ENCODE results near the gene CYP2B6. TPM values are rescaled to one million over a fixed set of nuclear protein-coding genes. Genes with fewer than 3 reads are reported as not detected.
"Not testable (repeated sequence)": the region's sequence is repeated elsewhere in the genome, so short reads cannot be mapped to it uniquely, and the experiment has no call there.

CYP2B6 gene
- total RNA-seq, 1 donor from 2014 or later, result 0.46 TPM

GRCh38 chr19:41027273-41027967 lies 36.3 kb downstream of the CYP2B6 start:
- DNase-seq (ENCODE audit: low read depth), result no peak
- no peak overlapping the region for H3K4me3 ChIP-seq (ENCODE audit: low read depth, low read length)
- TF ChIP-seq CTCF (conservative IDR thresholded peaks at IDR 0.05; ENCODE audit: low read depth, low read length), result no peak

DNA sequence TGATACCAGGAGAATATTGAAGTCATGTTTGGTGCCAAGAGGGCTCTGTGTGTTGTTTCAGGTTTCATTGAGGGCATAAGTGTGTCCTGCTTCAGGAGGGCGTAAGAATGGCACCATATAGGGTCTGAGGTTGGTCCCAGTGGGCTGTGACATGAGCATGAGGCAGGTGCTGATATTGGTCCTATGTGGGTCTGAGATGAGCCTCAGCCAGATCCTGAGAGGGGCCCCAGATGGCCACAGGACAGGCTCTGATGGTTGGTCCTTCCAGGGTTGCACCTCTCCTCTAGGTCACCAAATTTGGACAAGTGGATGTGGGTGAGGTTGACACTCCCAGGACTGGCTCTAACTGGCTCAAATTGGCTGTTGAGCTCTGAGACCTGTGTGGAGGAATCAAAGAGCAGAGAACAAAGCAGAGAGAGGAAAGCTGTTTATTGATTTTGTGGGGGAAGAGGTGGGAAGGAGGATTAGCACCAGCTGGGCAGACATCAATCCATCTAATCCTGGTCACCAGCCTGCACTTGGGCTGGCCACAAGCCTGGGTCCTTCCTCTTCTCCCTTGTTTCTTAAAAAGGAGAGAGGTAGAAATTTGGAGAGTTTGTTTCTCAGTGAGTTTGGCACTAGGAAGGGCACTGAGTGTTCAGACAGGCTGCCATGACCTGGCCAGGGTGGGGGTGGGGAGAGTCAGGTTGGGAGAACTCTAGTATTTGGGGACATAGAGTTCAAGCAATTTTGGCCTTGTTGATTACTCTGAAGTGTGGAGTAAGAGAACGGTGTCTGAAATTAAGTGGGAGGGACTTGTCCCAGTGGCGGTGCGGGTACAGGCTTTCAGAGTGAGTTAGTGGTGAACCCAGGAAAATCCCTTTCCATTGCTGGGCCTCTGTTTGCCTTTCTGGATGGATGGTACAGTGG lies 38.7 kb downstream of the CYP2B6 start:
- no peak for DNase-seq (ENCODE audit: low read depth)
- no peak for TF ChIP-seq CTCF (conservative IDR thresholded peaks at IDR 0.05; ENCODE audit: low read depth, low read length)

DNA sequence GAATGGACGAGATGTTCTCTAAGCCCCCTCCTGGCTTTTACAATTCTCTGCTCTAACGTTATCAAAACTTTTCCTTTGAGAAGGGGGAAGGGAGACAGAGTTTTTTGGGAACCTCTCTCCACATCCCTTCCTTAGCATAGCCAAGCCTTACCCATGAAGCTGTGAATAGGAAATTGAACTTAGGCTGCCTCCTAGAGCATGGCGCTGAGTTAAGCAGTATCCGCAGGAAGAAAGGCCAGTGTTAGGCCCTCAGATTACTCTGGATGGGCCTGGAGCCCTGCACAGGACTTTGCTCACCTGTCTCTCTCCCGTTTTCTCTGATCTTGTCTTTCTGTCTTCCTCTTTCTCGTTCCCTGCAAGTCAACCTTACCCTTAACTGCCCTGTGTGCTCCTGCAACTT lies 39.6 kb downstream of the CYP2B6 start:
- H3K4me3 ChIP-seq (ENCODE audit: low read depth, low read length), result no peak overlapping the region
- DNase-seq (ENCODE audit: low read depth), result no peak
- TF ChIP-seq CTCF (conservative IDR thresholded peaks at IDR 0.05; ENCODE audit: low read depth, low read length), result peak; percentile 31

More for the DNA sequence above, 38.7 kb downstream of the CYP2B6 start:
- no peak overlapping the region for H3K4me3 ChIP-seq (ENCODE audit: low read depth, low read length)

DNA sequence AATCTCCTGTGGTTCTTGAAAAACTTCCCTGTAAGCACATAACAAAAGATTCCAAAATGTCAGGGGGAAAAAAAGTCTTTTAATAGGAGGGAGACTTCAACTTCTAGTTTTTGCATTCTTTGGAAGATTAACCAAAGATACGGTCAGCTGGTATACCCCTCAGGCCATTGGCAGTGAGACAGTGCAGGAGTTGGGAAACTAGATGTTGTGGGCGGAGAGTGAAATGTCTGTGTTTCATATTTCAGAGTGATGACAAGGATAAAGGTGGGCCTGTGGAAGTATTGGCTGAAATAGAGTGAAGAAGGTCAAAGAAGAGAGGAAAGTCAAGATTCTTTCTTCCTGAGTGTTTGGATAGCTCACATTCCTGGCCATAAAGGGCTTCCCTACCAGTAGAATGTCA lies 40.8 kb downstream of the CYP2B6 start:
- DNase-seq (ENCODE audit: low read depth), result no peak

DNA sequence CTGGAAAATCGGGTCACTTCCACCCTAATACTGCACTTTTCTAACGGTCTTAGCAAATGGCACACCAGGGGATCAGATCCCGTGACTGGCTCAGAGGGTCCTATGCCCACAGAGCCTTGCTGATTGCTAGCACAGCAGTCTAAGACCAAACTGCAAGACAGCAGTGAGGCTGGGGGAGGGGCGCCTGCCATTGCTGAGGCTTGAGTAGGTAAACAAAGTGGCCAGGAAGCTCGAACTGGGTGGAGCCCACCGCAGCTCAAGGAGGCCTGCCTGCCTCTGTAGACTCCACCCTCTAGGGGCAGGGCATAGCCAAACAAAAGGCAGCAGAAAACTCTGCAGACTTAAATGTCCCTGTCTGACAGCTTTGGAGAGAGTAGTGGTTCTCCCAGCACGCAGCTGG lies 42.2 kb downstream of the CYP2B6 start:
- DNase-seq (ENCODE audit: low read depth); H3K4me3 ChIP-seq (ENCODE audit: low read depth, low read length): not testable (repeated sequence)

More for the DNA sequence above, 40.8 kb downstream of the CYP2B6 start:
- H3K4me3 ChIP-seq (ENCODE audit: low read depth, low read length), result no peak overlapping the region
- no peak for TF ChIP-seq CTCF (conservative IDR thresholded peaks at IDR 0.05; ENCODE audit: low read depth, low read length)

GRCh38 chr19:41039806-41040205 lies 48.7 kb downstream of the CYP2B6 start:
- no peak overlapping the region for H3K4me3 ChIP-seq (ENCODE audit: low read depth, low read length)
- no peak for TF ChIP-seq CTCF (conservative IDR thresholded peaks at IDR 0.05; ENCODE audit: low read depth, low read length)
- no peak for DNase-seq (ENCODE audit: low read depth)

DNA sequence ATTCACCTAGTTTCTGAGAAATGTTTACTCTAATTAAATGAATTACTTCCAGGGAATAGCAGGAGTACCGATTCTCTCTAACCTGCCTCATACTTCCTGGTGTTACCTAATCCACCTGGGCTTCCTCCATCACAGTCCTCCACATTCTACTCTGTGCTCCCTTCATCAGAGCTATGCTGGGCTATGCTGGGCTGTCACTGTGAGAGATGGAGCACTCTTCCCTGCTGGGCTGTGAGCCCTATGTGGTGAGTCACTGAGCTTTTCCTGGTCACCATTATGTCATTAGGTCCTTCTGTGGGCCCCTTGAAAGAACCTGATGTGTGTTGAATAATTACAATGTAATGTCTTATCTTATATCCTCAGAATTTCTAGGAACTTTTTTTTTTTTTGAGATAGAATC lies 54.0 kb downstream of the CYP2B6 start:
- not testable (repeated sequence) for DNase-seq (ENCODE audit: low read depth)

GRCh38 chr19:41050426-41050825 lies 59.3 kb downstream of the CYP2B6 start:
- no peak for DNase-seq (ENCODE audit: low read depth)
- no peak for TF ChIP-seq CTCF (conservative IDR thresholded peaks at IDR 0.05; ENCODE audit: low read depth, low read length)
- no peak overlapping the region for H3K4me3 ChIP-seq (ENCODE audit: low read depth, low read length)

More for the DNA sequence above, 54.0 kb downstream of the CYP2B6 start:
- H3K4me3 ChIP-seq (ENCODE audit: low read depth, low read length), result not testable (repeated sequence)

GRCh38 chr19:41052162-41052561 lies 61.1 kb downstream of the CYP2B6 start:
- not testable (repeated sequence) for DNase-seq (ENCODE audit: low read depth); H3K4me3 ChIP-seq (ENCODE audit: low read depth, low read length)

DNA sequence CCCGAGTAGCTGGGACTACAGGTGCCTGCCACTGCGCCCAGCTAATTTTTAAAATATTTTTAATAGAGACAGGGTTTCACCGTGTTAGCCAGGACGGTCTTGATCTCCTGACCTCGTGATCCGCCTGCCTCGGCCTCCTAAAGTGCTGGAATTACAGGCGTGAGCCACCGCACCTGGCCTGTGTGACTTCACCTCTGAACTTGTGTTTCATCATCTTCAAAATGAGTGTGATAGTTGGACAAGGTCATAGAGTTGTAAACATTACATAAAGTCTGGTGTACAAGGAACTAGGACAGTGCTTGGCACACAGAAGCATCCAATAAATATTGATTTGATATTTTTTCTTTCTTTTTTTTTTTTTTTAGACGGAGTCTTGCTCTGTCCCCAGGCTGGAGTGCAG lies 62.2 kb downstream of the CYP2B6 start:
- H3K4me3 ChIP-seq (ENCODE audit: low read depth, low read length); DNase-seq (ENCODE audit: low read depth): not testable (repeated sequence)

All from epithelial cell of proximal tubule (primary cell).